Activated CD4-positive, alpha-beta T cell treated with anti-CD3 and anti-CD28 coated beads, Interleukin-2, Interleukin-6, amounts not matched to agents 100 ng/mL and 50 ng/mL, durations not matched to agents 16 hours and 8 hours (primary cell): ENCODE results near the gene BCL2.

ENCODE experiments used
- DNase-seq: peaks from one replicate; pipeline ENCODE4 v3.0.0-alpha.2; 2020

The BCL2 gene

GRCh38 chr18:63178971-63179370 lies 140.6 kb downstream of the BCL2 start:
- no peak for DNase-seq

DNA sequence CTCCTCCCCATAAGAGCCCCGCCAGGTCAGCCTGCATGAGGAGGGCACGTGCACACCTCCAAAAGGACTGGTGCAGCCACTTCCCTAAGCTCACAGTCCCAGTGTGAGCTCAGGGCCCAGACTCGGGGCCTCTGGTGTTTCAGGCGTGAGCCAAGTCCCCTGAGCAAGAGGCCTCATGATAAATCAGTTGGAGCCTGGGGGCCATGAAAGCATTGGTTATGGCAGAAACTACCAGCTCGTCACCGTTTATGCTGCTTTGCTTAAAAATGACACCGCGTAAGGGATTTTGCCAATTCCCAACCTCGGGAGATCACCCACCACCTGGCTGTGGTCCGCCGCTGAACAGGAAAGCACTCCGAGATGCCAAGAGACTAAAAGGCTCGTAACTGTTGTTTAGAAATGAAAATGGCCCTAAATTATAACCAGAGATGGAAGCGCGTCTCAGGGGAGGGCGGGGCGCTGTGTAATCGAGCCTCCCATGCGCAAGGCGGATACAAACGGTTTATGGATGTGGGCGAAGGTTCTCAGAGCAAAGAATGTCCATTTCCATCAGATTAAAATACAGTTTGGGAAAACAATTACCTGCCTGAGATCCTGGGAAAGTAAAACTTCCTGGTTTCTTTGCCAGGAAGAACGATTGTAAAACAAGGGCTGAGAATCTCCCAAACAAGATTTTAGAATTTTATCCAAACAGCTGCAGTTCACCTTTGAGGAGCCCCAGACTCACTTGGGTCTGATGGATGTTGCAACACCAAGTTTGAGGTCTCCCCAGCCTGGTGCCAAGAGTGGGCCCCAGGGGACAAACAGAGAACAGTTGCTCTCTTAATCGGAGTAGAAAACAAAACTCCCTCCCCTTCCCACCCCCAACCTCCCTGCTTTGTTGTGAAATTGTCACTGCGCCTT lies 141.4 kb downstream of the BCL2 start:
- no peak for DNase-seq

- no peak for DNase-seq
Observed at GRCh38 chr18:63177259-63177658, 142.3 kb downstream of the BCL2 start.

- no peak for DNase-seq
Observed at GRCh38 chr18:63175264-63175663, 144.3 kb downstream of the BCL2 start.

DNA sequence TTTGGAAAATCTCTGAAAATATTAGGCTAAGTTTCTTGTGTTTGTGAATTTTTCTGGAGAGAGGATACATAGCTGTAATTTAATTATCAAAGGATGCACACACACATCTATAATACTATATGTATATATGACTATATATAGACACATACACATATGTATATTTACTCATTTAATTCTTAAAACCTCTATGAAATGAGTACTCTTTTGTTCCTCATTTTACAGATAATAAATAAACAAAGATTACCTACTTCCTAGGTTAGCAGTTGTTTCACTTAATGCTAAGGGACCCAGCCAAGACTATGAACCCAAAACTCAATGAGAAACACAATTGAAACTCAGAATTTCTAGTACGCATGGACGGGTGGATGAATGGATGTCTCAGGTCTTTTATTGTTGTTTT lies 145.6 kb downstream of the BCL2 start:
- DNase-seq = no peak

- no peak for DNase-seq
Observed at GRCh38 chr18:63169853-63170252, 149.7 kb downstream of the BCL2 start.

GRCh38 chr18:63168287-63168686 lies 151.3 kb downstream of the BCL2 start:
- no peak for DNase-seq

GRCh38 chr18:63166142-63166541 lies 153.4 kb downstream of the BCL2 start:
- no peak for DNase-seq

GRCh38 chr18:63164396-63164795 lies 155.2 kb downstream of the BCL2 start:
- no peak for DNase-seq

DNA sequence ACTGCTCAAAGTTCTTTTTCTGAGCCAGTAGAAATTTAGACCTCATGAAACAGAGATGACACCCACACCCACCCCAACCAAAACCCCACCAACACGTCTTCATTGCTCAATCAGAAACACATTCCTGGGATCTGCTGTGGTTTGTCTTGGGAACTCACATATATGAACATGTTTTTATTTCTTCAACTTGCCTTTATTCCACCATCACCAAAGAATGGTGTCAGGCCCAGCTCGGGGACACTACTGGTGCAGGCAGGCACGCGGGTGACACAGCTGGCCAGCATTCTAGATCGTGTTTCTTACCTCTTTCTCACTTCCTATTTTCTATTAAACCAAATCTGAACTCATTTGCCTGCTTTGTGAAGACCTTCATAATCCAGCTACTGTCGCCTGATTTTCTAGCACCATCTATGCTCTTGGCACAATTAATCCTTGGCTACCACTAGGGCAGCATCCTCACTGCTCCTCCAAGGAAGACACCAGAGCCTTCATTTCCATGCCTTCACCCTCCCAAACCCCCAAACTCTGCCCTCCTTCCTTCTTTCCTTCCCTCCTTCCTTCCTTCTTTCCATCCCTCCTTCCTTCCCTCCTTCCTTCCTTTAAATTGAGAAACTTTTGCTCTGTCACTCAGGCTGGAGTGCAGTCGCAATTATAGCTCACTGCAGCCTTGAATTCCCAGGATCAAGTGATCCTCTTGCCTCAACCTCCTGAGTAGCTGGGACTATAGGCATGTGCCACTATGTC lies 157.1 kb downstream of the BCL2 start:
- DNase-seq = no peak

DNA sequence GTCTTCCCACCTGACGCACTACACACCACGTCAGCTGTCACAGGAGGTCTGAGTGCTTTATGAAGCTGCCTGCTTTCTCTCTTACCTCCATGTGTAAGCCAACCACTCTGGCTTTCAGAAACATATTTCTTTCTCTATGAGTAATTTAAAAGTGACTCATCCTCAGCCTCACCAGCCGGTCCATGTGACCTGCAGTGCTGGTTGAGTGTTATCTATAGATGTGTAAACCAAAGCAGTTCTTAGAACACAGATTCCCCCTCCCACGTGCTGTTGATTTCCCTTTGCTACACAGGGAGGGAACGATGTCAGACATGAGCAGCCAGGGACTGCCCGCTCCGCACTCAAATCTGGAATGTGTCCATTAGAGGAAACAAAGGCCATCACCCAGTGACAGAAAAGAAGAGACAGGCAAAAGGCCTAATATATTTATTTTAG lies 157.8 kb downstream of the BCL2 start:
- peak; percentile 94 for DNase-seq

- peak; percentile 88 for DNase-seq
Observed at GRCh38 chr18:63161032-63161760, 158.4 kb downstream of the BCL2 start.

- peak; percentile 31 for DNase-seq
Observed at GRCh38 chr18:63160172-63160995, 159.2 kb downstream of the BCL2 start.

DNA sequence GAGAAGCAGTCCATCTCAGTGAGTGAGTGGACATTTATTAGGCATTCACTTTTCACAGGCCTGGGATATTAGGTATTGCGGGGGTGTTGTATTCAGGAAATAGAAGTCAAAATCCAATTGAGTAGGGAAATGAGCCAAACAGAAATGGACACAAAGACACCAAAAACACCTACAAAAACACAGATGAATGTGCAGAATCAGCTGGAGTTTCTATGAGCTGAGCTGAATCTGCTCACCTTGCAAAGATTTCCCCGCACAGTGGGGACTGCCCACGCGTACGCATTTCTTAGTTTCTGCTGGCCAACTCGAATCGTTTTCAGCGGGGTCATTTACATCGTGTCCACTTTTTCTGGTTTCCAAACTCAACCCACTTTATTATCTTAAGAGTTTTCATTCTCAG lies 160.0 kb downstream of the BCL2 start:
- peak; percentile 56 for DNase-seq

DNA sequence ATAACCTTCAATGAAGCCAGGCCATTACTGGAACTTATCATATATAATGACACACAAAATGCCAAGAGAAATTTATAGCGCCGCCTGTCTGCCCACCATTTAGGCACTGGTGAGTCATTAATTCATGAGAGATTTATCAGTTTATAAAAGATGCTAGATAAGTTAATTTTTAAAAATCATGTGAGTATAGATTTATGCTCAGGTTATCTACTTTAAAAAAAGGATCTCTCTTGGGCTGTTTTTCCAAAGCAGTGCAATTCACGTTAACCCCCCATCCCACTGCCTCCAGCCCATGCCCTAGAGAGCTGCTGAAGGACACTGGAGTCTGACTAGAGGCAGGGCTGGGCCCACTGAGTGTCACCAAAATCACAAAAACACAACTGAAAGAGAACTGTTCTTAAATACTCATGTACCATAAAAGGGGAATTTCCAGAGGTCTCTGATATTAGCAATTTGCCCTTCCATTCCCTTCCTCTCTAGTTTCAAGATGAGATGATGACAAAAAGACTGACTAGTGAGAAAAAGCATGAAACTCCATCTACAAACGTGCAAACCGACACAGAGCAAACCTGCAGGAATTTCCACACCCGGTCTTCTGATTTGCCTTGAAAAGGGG lies 160.8 kb downstream of the BCL2 start:
- peak; percentile 79 for DNase-seq

GRCh38 chr18:63158012-63158631 lies 161.4 kb downstream of the BCL2 start:
- DNase-seq = no peak

- peak; percentile 45 for DNase-seq
Observed at GRCh38 chr18:63157293-63158011, 162.1 kb downstream of the BCL2 start.

DNA sequence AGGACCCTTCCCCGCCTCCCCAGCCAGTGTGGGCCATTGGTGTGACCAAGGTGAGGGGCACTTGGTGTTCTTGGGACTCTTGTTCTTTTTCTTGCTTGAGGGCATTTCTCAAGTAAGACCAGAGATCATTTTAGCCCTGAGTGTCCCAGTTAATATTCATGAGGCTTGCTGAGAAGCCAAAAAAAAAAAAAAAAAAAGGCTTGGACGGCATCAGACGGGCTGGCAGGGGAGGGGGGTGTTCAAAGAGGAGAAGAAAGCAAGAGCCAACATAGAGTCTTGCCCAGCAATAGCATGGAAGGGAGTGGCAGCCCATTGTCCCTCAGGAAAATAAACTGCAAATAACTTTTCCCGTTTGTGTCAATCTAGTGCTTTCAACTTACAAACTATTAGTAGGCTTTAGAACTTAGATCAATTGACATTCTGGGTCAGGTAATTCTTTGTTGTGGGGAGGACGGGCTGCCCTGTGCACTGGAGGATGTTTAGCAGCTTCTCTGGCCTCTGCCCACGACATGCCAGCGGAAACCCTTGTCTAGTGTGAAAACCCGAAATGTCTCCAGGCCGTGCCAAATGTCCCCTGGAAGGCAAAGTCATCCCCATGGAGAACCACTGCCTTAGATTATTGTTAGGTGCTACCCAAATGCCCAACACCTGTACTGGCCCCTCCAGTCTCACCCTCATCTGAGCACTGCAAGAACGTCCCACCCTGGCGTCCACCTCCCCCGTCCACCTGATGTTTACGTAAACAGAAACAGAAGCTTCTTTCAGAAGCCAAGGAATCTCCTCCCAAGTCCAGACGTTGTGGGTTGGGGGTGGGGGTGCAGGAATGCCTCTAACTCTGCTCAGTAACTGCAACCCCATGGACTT lies 163.4 kb downstream of the BCL2 start:
- DNase-seq = no peak

DNA sequence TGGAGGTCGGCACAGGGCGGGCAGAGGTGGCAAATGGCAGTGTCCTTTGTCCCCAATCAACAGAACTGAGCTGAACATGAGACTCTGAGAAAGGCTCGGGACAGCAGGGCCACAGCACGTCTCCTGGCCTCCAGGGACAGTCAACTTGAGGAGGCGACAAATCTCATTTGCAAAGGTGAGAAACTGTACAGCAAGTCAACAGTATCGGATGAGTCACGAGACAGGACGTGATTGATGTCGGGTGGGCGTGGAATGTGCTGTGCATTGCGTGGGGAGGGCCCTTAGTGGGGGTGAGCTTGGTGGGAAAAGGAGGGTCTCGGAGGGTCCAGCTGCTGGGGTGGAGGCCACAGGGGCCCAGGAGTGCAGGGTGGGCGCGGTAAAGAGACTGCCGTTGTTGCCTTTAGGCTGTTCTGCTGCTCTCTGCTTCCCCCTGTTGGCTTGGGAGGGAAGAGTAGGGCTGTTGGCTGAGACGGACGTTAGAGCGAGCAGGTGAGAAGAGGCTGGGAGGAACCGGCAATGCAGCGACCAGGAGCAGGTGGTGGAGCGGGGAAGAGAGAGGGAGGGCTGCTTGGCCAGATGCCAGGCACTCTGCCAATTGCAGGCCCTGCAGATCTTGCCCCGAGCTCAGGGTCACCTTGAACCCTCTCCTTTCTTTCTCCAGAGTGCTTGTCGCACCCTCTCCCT lies 164.3 kb downstream of the BCL2 start:
- DNase-seq = peak; percentile 89
